ENCODE results near the gene TSPAN15. TPM values are rescaled to one million over a fixed set of nuclear protein-coding genes. Genes with fewer than 3 reads are reported as not detected.

Gene TSPAN15
- total and polyA plus RNA-seq, 9 donors = 2.8 to 13.7 (median 5.6) TPM

GRCh38 chr10:69549959-69550358, 98.7 kb downstream of the TSPAN15 start:
- no peak for DNase-seq
- Histone ChIP-seq H3K27me3 (no peaks in the 10 kb centered on the region), H3K4me3 (no peak overlapping the region), H3K36me3 (no peaks in the 10 kb centered on the region), H3K27ac (no peak overlapping the region), H3K9me3 (no peaks in the 10 kb centered on the region), H3K4me1 (ENCODE audit: insufficient read depth) (no peaks in the 10 kb centered on the region)
- intact Hi-C loops (cut with DNase I) = no loop called here
- TF ChIP-seq CTCF (IDR thresholded peaks at IDR 0.05) (no peak), POLR2A (IDR thresholded peaks at IDR 0.05) (no peak), EP300 (IDR thresholded peaks at IDR 0.05) (no peak)

GRCh38 chr10:69552268-69552667, 101.0 kb downstream of the TSPAN15 start:
- Histone ChIP-seq H3K27me3 (no peaks in the 10 kb centered on the region), H3K27ac (no peak overlapping the region), H3K4me1 (ENCODE audit: insufficient read depth) (no peaks in the 10 kb centered on the region), H3K36me3 (no peaks in the 10 kb centered on the region), H3K9me3 (no peaks in the 10 kb centered on the region), H3K4me3 (no peak overlapping the region)
- intact Hi-C loops (cut with DNase I) = no loop called here
- 5 to 40% (median 8%) methylated on average over 1 of the region's 1 CpG for WGBS, 3 donors
- TF ChIP-seq POLR2A (IDR thresholded peaks at IDR 0.05) (no peak), EP300 (IDR thresholded peaks at IDR 0.05) (no peak), CTCF (IDR thresholded peaks at IDR 0.05) (no peak)
- no peak for DNase-seq

GRCh38 chr10:69553328-69553727, 102.1 kb downstream of the TSPAN15 start:
- Histone ChIP-seq H3K4me1 (ENCODE audit: insufficient read depth) (no peaks in the 10 kb centered on the region), H3K27ac (no peak overlapping the region), H3K27me3 (no peaks in the 10 kb centered on the region), H3K9me3 (no peaks in the 10 kb centered on the region), H3K4me3 (no peak overlapping the region), H3K36me3 (no peaks in the 10 kb centered on the region)
- DNase-seq = no peak
- intact Hi-C loops (cut with DNase I) = no loop called here
- WGBS, 3 donors = 66 to 77% (median 75%) methylated on average over 4 of the region's 4 CpGs
- TF ChIP-seq CTCF (IDR thresholded peaks at IDR 0.05) (no peak), EP300 (IDR thresholded peaks at IDR 0.05) (no peak), POLR2A (IDR thresholded peaks at IDR 0.05) (no peak)

GRCh38 chr10:69554611-69555010, 103.3 kb downstream of the TSPAN15 start:
- Histone ChIP-seq H3K27ac (no peak overlapping the region), H3K27me3 (no peaks in the 10 kb centered on the region), H3K36me3 (no peaks in the 10 kb centered on the region), H3K4me3 (no peak overlapping the region), H3K9me3 (no peaks in the 10 kb centered on the region), H3K4me1 (ENCODE audit: insufficient read depth) (no peaks in the 10 kb centered on the region)
- WGBS, 3 donors = 29 to 32% (median 30%) methylated on average over 6 of the region's 6 CpGs
- no peak for DNase-seq
- intact Hi-C loops (cut with DNase I) = no loop called here
- TF ChIP-seq CTCF (IDR thresholded peaks at IDR 0.05) (no peak), POLR2A (IDR thresholded peaks at IDR 0.05) (no peak), EP300 (IDR thresholded peaks at IDR 0.05) (no peak)

Other genes starting within 250 kb of the TSPAN15 start
- 1 to 10 TPM in 2 of 7 donors, under 1 TPM in 3, not detected in 2; 0.83 to 6.4 (median 0.94) TPM for gene HKDC1, start 231.1 kb upstream of the TSPAN15 start, total RNA-seq
- 1 to 10 TPM in 1 of 2 donors, under 1 TPM in 1; 0.01 to 1.1 TPM for gene HKDC1, start 231.1 kb upstream of the TSPAN15 start, polyA plus RNA-seq
- 10 to 100 TPM; 12.8 to 40.2 (median 35.8) TPM for gene HK1, start 173.0 kb upstream of the TSPAN15 start, total RNA-seq
- 10 to 100 TPM; 19.9 to 63.1 TPM for gene HK1, start 173.0 kb upstream of the TSPAN15 start, polyA plus RNA-seq
- 1 to 10 TPM; 1.0 to 6.2 (median 2.2) TPM for gene TACR2, start 34.5 kb upstream of the TSPAN15 start, total RNA-seq
- 1 to 10 TPM; 1.4 to 2.5 TPM for gene TACR2, start 34.5 kb upstream of the TSPAN15 start, polyA plus RNA-seq
- not detected for gene NEUROG3, start 122.0 kb downstream of the TSPAN15 start, total RNA-seq
- gene NEUROG3, start 122.0 kb downstream of the TSPAN15 start, polyA plus RNA-seq = not detected
- 1 to 10 TPM; 1.4 to 3.1 (median 2.0) TPM for gene FAM241B, start 178.8 kb downstream of the TSPAN15 start, total RNA-seq
- gene FAM241B, start 178.8 kb downstream of the TSPAN15 start, polyA plus RNA-seq = 1 to 10 TPM; 1.2 to 3.0 TPM